KOPT-K1 (cell line): ENCODE measurements around the gene PCMTD2.
A peak's percentile ranks its signal among the peaks of the same experiment; 100 is the strongest.

Experiments
- H3K27ac ChIP-seq: fragments of 200-600 bp; sonication (generic); 2 replicates; pipeline ENCODE4 v1.5.1; 2016; ENCODE audit warnings: antibody characterized with exemption, mild to moderate bottlenecking, low read depth, low read length; ENCODE audit not compliant: poor library complexity, severe bottlenecking
- H3K36me3 ChIP-seq: fragments of 200-600 bp; sonication (generic); 2 replicates; pipeline ENCODE4 v1.5.1; 2017; ENCODE audit warnings: antibody characterized with exemption, mild to moderate bottlenecking, low read length, moderate library complexity; ENCODE audit not compliant: insufficient read depth
- H3K9me3 ChIP-seq: fragments of 200-600 bp; sonication (generic); 2 replicates; pipeline ENCODE4 v1.5.1; 2017; ENCODE audit warnings: antibody characterized with exemption, low read length, mild to moderate bottlenecking; ENCODE audit not compliant: insufficient read depth, poor library complexity, severe bottlenecking

Gene PCMTD2

DNA sequence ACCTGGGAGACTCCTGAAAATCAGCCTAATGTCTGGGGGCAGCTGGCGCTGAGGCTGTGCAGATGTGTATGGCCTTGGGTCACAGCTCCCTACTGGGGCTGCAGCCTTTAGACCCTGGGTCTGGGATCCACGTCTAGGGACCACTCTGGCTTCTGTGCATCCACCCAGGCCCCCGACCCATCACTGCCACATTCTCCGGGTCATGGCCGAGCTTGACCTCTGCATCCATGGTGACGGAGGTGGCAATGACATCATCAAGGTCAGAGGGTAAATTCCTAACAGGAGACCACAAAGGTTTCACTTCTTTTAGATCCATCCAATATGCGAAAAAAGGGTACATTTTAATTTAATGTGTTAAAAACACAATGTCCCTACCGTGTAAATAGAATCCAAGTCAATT is 14.5 kb upstream of the PCMTD2 start:
- H3K36me3 ChIP-seq, result no peaks in the 10 kb centered on the region
- H3K9me3 ChIP-seq, result no peaks in the 10 kb centered on the region

DNA sequence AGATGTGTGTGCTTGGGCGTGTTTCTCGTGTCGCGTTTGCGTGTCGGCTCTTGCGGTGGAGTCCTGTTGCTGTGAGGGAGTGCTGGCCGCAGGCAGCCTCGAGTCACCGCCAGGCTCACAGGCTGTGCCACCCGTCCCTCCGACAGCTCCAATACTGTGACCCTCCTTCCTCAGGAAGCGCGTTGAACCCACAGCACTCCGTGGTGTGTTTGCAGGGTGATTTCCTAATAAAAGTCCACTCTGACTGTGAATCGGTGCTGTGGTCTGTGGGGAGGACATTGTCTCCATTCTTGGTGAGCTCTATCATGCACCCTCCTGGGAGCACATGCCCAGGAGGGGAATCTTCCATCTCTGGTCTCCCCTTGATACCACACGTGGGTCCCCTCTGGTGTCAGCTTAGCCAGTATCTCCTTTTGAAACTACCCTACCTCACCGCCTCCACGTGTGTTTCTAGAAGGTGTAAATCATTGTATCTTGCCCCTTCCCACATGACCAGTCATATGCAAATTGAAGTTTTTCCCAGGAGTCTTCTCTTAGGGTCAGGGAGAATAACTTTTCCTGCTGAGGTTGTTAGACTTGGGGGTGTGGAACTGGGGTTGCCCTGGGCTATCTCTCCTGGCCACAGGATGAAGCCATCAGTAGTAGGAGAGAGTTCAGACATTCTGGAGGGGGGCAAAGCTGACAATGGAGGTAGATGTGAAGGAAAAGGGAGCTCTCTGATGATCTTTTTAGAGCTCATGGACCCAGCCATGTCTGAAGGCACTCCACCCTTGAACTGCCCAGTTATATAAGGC is 13.3 kb upstream of the PCMTD2 start:
- no peak overlapping the region for H3K27ac ChIP-seq
- H3K36me3 ChIP-seq, result no peaks in the 10 kb centered on the region
- no peaks in the 10 kb centered on the region for H3K9me3 ChIP-seq

More for the DNA sequence above, 14.5 kb upstream of the PCMTD2 start:
- no peak overlapping the region for H3K27ac ChIP-seq

DNA sequence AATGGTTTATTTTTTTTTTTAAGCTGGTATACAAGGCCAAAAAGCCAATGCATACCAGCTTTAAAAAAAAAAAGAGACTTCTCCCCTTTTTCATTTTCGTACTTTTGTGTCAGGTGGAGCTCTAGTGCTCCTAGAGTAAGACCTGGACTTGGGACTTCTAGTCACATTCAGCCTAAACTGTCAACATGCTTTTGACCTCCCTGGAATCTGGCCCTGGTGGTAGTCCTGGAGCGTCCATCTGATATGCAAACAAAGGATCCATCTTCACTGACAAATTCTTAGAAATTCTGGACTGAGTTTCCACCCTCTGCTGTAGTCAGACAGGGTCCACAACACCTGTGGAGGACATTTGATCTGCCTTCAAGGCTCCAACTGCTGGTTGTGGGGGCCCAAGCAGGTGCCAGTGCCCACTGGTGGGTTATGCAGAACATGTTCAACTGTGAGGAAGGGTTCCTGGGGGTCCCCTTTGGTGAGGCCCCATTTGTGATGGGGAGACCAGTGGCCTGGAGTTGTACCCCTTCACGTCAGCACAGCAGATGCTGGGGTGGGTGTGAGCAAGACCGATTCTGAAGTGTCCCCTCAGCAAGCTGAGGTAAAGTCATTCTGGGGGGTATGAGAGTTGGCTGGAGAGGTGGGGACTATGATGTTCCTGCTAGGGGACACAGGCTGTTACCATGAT is 12.6 kb upstream of the PCMTD2 start:
- no peaks in the 10 kb centered on the region for H3K9me3 ChIP-seq
- H3K36me3 ChIP-seq, result no peaks in the 10 kb centered on the region
- H3K27ac ChIP-seq, result no peak overlapping the region

DNA sequence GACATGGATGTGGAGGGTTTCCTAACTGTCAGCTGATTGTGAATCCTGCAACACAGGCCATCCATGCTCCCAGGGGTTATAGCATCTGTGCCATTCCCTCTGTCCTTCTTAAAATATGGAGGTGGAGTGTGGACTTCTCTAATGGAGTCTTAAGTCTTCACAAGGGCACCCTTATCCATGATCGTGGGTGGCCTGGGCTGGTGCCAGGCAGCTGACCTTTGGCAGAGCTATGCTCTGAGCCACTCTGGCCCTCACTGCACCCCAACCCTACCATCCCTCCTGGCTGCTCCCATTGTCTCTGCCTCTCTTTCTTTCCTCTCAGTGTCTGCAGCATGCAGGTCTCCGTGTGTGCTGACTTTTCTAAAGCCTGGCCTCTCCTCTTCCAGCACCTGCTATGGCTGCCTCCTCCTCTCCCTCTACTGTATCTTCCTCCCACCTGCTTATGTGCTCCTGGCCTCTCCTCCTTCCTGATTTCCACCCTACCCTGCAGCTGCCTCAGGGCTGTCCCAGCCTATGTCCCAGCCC is 11.2 kb upstream of the PCMTD2 start:
- Histone ChIP-seq H3K36me3 (no peaks in the 10 kb centered on the region), H3K27ac (no peak overlapping the region), H3K9me3 (no peaks in the 10 kb centered on the region)

DNA sequence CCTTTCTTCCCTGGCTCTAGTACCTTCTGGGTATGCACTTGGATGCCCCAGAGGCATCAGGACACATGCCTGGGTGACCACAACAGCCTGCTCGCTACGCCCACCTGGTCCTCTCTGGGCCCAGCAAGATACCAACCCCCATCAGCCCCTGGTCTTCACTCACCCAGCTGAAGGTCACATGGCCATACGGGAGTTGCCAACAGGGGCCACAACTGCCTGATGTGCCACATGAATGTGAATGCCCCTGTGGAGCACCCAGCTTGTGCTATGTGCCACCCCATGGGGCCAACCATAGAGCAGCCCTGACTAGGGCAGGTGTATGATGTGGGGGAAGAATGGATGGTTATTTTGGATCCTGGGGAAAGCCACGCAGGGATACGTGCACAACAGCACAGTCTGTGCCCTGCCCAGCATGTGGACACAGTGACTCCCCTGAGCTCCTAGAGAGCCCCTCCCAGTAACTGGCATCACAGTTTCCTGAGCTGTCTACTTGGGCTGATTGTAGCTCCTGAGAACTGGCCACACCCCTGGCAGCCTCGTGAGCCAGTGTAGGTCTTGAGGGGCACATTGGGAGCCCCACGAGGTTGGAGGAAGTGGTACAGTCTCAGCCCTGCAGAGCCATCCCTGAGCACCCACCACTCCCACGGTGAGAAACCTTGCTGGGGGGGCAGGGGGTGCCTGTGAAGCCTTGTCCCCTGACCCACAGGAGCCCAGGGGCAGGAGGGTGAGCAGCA is 10.5 kb upstream of the PCMTD2 start:
- Histone ChIP-seq H3K36me3 (no peaks in the 10 kb centered on the region), H3K27ac (peak overlapping the region; percentile 32), H3K9me3 (no peaks in the 10 kb centered on the region)

DNA sequence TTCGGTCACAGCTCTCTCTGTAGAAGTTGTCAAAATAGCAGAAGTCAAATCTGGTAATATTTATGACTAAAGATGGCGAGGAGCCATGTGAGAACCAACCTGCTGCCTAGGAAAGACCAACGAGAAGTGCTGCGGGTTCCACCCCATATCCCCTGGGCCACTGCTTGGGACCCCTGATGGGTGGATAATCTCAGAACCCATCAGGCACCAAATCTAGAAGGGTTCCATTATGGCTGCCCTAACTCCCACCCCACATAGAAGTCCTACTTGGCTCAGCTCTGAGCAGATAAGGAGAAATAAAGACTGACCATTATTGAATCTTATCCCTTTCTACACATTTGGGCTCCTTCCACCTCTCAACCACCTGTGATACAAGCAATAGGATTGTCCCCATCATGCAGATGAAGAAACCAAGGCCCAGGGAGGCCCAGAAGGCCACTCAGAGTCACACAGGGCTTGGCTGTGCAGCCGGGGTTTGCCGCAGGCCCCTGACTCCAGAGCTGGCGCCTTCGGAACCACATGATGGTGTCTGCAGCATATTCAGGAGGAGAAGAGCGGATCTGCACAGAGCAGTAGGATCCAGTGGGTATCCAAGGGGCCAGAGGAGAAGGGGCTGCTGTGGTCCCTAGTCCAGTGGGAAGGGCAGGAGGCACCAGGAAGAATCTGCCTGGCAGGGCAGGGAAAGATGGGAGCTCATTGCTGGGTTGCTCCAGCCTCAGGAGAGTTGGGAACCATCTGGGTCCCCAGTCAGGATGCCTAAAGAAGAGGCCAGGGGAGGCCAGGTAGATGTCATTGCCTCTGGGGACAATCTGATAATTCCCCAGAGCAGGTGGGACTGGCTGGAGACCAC is 9.6 kb upstream of the PCMTD2 start:
- peak overlapping the region; percentile 32 for H3K27ac ChIP-seq
- no peaks in the 10 kb centered on the region for H3K36me3 ChIP-seq
- H3K9me3 ChIP-seq, result no peaks in the 10 kb centered on the region

DNA sequence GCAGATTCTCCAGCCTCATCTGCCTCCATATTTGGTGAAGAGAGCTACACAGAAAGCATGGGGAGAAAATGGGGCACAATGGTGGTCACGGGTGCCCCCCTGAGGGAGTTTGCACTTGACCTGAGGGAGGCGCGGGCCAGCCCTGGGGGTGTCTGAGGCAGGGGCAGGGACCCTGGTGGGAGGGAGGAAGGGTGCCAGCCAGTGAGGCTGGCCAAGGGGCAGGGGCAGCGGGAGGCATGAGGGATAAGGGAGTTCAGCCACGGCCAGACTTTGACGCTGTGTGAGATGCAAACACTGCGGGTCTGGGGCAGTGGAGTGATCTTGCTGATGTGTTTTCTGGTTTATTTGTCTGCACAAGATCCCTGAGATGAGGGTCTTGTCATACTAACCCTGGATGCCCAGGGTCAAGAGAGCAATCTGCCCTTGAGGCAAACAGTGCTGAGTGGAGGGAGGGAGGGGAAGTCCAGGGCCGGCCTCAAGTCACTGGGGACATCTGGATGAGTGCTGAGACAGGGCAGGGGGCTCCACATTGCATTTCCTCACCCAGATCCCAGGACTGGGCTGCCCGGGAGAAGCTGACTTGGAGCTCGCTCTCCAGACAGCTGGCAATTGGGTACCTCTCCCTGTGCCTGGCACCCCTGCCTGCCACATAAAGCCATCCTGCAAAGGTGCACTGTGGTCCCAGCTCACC is 8.8 kb upstream of the PCMTD2 start:
- Histone ChIP-seq H3K9me3 (no peaks in the 10 kb centered on the region), H3K27ac (no peak overlapping the region), H3K36me3 (no peaks in the 10 kb centered on the region)

DNA sequence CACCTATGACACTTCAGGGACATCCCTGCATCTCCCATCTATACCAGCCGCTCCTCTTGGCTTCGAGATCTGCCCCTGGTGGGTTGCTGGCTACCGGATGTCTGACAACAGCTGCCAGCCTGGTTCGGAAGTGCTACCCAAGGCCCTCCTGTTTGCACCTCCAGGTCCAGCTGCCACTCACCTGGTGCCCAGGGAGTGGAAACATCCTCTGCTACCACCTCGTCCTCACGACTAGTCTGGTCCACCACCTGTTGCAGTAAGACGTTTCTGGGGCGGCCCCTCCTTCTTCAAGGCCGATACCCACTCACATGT is 8.3 kb upstream of the PCMTD2 start:
- Histone ChIP-seq H3K36me3 (no peaks in the 10 kb centered on the region), H3K27ac (no peak overlapping the region), H3K9me3 (no peaks in the 10 kb centered on the region)

DNA sequence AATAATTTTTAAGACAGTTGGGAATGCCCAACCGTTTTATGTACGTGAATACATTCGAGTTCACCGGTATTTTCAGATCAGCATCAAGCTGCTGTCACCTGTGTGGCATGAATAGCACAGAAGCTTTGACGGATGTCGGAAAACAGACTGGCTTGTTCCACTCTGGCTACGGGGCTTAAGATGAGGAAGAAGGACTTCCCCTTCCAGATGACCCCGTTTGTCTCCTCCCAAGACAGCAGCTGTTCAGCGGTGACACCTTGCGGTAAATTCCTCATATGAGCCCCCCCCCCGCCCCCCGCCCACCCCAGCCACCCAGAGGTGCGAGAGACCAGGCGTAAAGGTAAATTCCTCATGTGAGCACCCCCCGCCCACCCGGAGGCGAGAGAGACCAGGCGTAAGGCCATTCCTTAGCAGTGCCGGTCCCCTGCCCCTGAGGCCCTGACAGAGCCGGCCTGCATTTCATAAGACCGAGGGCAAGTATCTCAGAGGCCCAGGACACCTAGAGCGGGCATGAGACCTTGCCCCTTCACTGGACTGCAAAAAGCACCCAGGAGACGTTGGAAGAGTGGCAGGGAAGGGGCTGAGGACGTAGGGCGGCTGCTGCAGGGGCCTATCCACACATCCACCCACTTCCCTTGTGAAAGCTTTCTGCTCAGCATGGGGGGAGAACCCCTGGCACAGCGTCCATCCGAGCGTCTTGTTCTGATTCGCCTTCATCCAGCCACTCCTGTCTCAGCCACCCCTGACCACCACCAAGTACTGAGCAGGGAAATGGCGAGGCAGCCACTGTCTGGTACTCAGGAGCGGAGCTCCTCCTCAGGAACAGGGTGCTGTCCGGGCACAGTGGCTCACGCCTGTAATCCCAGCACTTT is 7.3 kb upstream of the PCMTD2 start:
- Histone ChIP-seq H3K27ac (no peak overlapping the region), H3K36me3 (no peaks in the 10 kb centered on the region), H3K9me3 (no peaks in the 10 kb centered on the region)

DNA sequence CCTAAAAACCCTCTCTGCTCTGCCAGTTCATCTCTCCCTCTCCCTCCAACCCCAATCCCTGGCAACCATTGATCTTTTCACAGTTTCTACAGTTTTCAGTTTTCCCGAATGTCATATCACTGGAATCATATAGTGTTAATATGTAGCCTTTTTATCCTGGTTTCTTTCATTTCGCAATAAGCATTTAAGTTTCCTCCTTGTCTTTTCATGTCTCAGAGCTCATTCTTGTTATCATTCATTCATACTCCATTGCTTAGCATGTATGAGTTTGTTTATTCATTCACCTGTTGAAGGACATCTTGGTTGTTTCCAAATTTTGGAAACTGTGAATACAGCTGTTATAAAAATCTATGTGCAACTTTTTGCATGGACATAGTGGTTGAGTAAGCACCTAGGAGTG is 5.5 kb upstream of the PCMTD2 start:
- no peaks in the 10 kb centered on the region for H3K36me3 ChIP-seq

DNA sequence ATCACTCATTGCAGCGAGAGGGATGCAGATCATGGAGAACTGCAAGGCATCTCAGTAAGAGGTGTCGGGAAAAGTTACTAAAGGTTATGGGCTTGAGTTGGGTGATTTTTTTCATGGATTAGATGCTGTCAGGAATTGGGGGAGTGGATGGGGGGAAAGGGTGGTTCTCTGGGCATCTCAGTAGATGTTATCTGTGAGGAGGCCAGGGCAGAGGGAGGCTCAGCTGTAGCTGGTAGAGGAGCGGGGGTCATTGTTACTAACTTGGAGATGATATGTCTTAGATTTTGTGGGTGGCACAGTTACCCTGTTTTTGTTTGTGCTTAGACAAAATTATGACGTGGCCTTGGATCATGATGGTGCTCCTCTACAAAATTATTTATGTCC is 2.6 kb upstream of the PCMTD2 start:
- Histone ChIP-seq H3K36me3 (no peaks in the 10 kb centered on the region), H3K27ac (no peak overlapping the region), H3K9me3 (no peaks in the 10 kb centered on the region)

More for the DNA sequence above, 5.5 kb upstream of the PCMTD2 start:
- Histone ChIP-seq H3K9me3 (no peaks in the 10 kb centered on the region), H3K27ac (no peak overlapping the region)

DNA sequence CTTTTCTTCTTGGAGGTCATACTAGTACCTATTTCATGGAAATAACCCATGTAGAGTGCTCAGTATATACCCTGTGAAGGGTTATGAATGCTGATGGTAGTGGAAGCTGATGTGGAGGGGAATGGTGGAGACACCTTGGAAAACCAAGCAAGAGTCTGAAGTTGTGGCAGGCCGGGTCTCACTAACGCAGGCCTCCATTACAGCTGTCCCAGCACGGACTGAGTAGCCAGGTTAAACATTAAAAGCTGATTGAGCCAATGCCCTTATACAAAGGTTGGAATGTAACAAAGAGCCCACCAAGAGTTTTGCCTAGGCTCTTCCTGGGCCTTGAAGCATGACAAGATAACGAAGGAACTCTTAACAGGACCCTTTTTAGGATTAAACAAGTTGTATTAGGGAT is 2.1 kb upstream of the PCMTD2 start:
- H3K9me3 ChIP-seq, result no peaks in the 10 kb centered on the region

DNA sequence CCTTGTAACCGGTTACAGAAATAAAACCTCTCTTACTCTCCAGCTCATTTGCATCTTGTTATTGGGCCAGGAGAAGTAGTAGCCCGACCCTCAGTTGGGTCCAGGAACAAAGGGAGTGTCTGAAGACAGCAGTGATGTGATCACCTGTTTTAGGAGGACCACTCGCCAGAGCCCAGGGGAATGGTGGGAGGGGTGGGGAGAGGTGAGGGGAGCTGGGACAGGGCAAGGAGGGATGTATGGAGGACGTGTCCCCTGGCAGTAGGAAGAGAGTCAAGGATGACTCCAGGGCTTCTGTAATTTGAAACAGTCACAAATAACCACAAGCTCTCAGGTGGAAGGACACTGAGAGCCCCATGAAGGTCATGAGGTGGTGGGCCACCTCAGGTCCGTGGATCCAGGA is 1.4 kb upstream of the PCMTD2 start:
- Histone ChIP-seq H3K36me3 (no peaks in the 10 kb centered on the region), H3K9me3 (no peaks in the 10 kb centered on the region), H3K27ac (no peak overlapping the region)

More for the DNA sequence above, 2.1 kb upstream of the PCMTD2 start:
- Histone ChIP-seq H3K36me3 (no peaks in the 10 kb centered on the region), H3K27ac (no peak overlapping the region)
